Stomach (tissue), 4 donors: Measurements from ENCODE around the gene MAGI2.

Source experiments
- CTCF ChIP-seq, 7 experiments: fragments of 450-650 bp in 4 of 7; fragments of 200-600 bp in 3 of 7; sonication (generic) in 3 of 7; IDR thresholded peaks; one replicate each; pipeline ENCODE4 v1.5.1; 2016 to 2019; ENCODE audit warnings: antibody characterized with exemption in 7 of 7, control low read depth in 2 of 7, mild to moderate bottlenecking in 1 of 7
- POLR2A ChIP-seq, 4 donors: fragments of 450-650 bp; IDR thresholded peaks; one replicate each; pipeline ENCODE4 v1.6.1; 2016; ENCODE audit warnings: antibody characterized with exemption in 4 of 4, control low read depth in 2 of 4, mild to moderate bottlenecking in 1 of 4, moderate library complexity in 1 of 4
- POLR2AphosphoS5 ChIP-seq, 3 donors: sonication (generic); formaldehyde crosslinking; IDR thresholded peaks; one replicate each; pipeline ENCODE4 v1.6.1; 2016; ENCODE audit warnings: antibody characterized with exemption in 3 of 3

DNA sequence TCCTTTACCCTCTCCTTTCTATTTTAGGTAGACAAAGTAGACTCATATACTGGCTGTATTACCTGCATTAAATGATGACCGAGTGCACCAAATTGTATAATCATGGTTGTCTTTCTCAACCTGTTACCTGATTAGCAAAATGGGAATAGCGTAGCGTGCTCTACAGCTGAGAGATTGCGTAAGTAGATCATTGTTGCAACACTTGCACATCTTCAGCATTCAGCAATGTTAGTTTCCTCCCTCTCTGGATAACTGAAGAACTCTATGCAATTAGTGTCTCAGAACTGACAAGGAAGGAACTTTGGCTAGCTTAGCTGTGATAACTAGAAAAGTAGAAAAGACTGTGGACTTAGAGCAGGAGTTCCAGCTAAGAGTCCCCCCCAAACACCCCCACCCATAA, 867.5 kb downstream of the MAGI2 start:
- no peak for TF ChIP-seq POLR2AphosphoS5 (IDR thresholded peaks at IDR 0.05)
- TF ChIP-seq CTCF (IDR thresholded peaks at IDR 0.05) = no peak
- TF ChIP-seq POLR2A (IDR thresholded peaks at IDR 0.05) = no peak
